HepG2 (cell line): ENCODE results near the gene IQSEC1. TPM values are rescaled to one million over a fixed set of nuclear protein-coding genes. Genes with fewer than 3 reads are reported as not detected.

Source experiments
- EEA1 ChIP-seq: sonication (generic); formaldehyde crosslinking; IDR thresholded peaks from 2 replicates; pipeline ENCODE4 v1.5.1; 2020; ENCODE audit warnings: mild to moderate bottlenecking, missing genetic modification reagents, borderline replicate concordance
- ELF1 ChIP-seq: sonication (generic); formaldehyde crosslinking; IDR thresholded peaks from 2 replicates; pipeline ENCODE4 v1.4.0; 2020; ENCODE audit warnings: missing genetic modification reagents
- KAT7 ChIP-seq: IDR thresholded peaks from 2 replicates; pipeline ENCODE4 v1.6.1; 2018; ENCODE audit warnings: borderline replicate concordance, missing compliant biosample characterization
- MAFK ChIP-seq, 2 experiments: IDR thresholded peaks in 1 of 2; conservative IDR thresholded peaks in 1 of 2; 2 replicates each; pipeline ENCODE4 v1.6.1; 2011; ENCODE audit warnings: improper control_type of control experiment in 2 of 2, low read length in 2 of 2
- NAIF1 ChIP-seq: sonication (generic); formaldehyde crosslinking; IDR thresholded peaks from 2 replicates; pipeline ENCODE4 v1.5.0; 2020; ENCODE audit warnings: mild to moderate bottlenecking, missing genetic modification reagents, borderline replicate concordance
- NCOA5 ChIP-seq: sonication (generic); formaldehyde crosslinking; IDR thresholded peaks from 2 replicates; pipeline ENCODE4 v1.4.0; 2020; ENCODE audit warnings: missing genetic modification reagents
- SMAD9 ChIP-seq: sonication (generic); formaldehyde crosslinking; IDR thresholded peaks from 2 replicates; pipeline ENCODE4 v1.5.1; 2020; ENCODE audit warnings: mild to moderate bottlenecking, missing genetic modification reagents
- SPEN ChIP-seq: sonication (generic); formaldehyde crosslinking; IDR thresholded peaks from 2 replicates; pipeline ENCODE4 v1.5.1; 2020; ENCODE audit warnings: low read depth, mild to moderate bottlenecking, missing genetic modification reagents
- TBP ChIP-seq: sonication (generic); formaldehyde crosslinking; IDR thresholded peaks from 2 replicates; pipeline ENCODE4 v1.5.0; 2020; ENCODE audit warnings: missing genetic modification reagents
- ZFP37 ChIP-seq: sonication (generic); formaldehyde crosslinking; IDR thresholded peaks from 2 replicates; pipeline ENCODE4 v1.4.0; 2020; ENCODE audit warnings: missing genetic modification reagents, borderline replicate concordance
- ZNF547 ChIP-seq: sonication (generic); formaldehyde crosslinking; IDR thresholded peaks from 2 replicates; pipeline ENCODE4 v1.5.1; 2020; ENCODE audit warnings: mild to moderate bottlenecking, missing genetic modification reagents
- ZNF569 ChIP-seq: sonication (generic); formaldehyde crosslinking; IDR thresholded peaks from 2 replicates; pipeline ENCODE4 v1.5.0; 2020; ENCODE audit warnings: mild to moderate bottlenecking, missing genetic modification reagents, moderate library complexity, borderline replicate concordance
- ZNF598 ChIP-seq: sonication (generic); formaldehyde crosslinking; IDR thresholded peaks from 2 replicates; pipeline ENCODE4 v1.5.1; 2020; ENCODE audit warnings: mild to moderate bottlenecking, missing genetic modification reagents, borderline replicate concordance
- ZNF720 ChIP-seq: sonication (generic); formaldehyde crosslinking; IDR thresholded peaks from 2 replicates; pipeline ENCODE4 v1.4.0; 2020; ENCODE audit warnings: missing genetic modification reagents
- ZNF788 ChIP-seq: sonication (generic); formaldehyde crosslinking; IDR thresholded peaks from 2 replicates; pipeline ENCODE4 v1.5.0; 2020; ENCODE audit warnings: mild to moderate bottlenecking, missing genetic modification reagents, borderline replicate concordance
- ZSCAN22 ChIP-seq: sonication (generic); formaldehyde crosslinking; IDR thresholded peaks from 2 replicates; pipeline ENCODE4 v1.4.0; 2020; ENCODE audit warnings: mild to moderate bottlenecking, missing genetic modification reagents
- polyA plus RNA-seq, 8 experiments: library from polyadenylated mRNA; depleted of rRNA in 3 of 8; stranded (reverse) in 7 of 8; unstranded in 1 of 8; fragments of >200 nt; fragmentation: Illumina TruSeq in 4 of 8; extraction: Trizol in 4 of 8; gene quantifications; 2 replicates each; pipeline versions ENCODE4 v1.2.1 to v1.2.3, GENCODE V29; 2011 to 2016; ENCODE audit warnings: low read depth in 4 of 8, missing spikeins in 1 of 8, mixed read lengths in 1 of 8; ENCODE audit not compliant: insufficient read depth in 1 of 8
- total RNA-seq, 5 experiments: library from RNA; depleted of rRNA; stranded (reverse); fragments of >200 nt; fragmentation: Illumina TruSeq; extraction: Trizol; gene quantifications; 2 replicates each; pipeline ENCODE4 v1.2.3, GENCODE V29; 2016; ENCODE audit warnings: low read depth in 1 of 5
- TF ChIP-seq, protein P1 (sequence below): sonication (generic); formaldehyde crosslinking; IDR thresholded peaks from 2 replicates; pipeline ENCODE4 v1.5.1; 2020; ENCODE audit warnings: mild to moderate bottlenecking, moderate library complexity, missing genetic modification reagents
- TF ChIP-seq, protein P2 (sequence below), 2 experiments: fragments of 450-650 bp in 1 of 2; sonication (generic) in 1 of 2; formaldehyde crosslinking in 1 of 2; IDR thresholded peaks; 2 replicates each; pipeline versions ENCODE4 v1.6.1 to v1.8.0; 2016 to 2022; ENCODE audit warnings: antibody characterized with exemption in 1 of 2, mild to moderate bottlenecking in 1 of 2, missing genetic modification reagents in 1 of 2

IQSEC1 gene
- total and polyA plus RNA-seq, 2 of the 13 experiments (the other 11 are each of a cell fraction or from before 2014, with no cell fraction given): 17.4 to 20.2 TPM

DNA sequence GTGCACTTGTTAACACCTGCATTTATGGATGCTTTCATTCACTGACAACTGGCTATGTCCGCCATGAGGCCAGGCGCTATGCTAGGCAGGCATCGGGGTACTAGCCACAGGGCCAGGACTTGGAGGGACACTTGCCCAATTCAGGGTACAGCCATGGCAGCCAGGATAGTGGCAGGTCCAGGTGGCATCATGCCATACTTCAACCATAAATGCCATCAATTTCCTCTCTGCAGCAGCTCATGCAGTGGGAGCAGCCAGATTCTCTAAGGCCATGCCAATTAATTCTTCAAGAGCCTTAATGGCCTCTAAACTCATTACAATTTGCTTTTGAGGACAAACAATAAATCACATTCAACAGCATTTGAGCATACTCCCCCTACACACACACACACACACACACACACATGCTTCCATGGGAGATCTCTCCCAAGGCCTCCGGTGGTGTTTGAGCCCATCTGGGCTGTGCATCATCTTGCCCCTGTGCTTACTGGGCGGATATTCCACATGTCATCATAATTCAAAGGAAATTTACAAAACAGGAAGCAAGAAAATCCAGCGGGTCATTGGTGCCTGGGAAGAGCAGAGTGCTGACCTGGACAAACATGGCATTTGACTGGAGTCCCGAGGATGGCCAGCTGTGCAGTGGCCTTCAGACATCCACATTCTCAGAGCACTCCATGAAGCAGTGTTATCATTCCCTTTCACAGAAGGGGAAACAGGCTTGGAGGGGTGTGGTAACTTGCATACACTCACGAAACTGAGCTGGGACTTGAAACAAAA lies 109.1 kb downstream of the IQSEC1 start (continued):
- TF ChIP-seq SPEN (CRISPR knock-in tag): no peak
- TF ChIP-seq ELF1 (CRISPR knock-in tag): no peak
- TF ChIP-seq ZNF569 (CRISPR knock-in tag): 0 out of 2 replicates have a peak, but pooled peaks have one; percentile 40
- TF ChIP-seq NAIF1: 0 out of 2 replicates have a peak, but pooled peaks have one; percentile 27
- TF ChIP-seq ZFP37 (CRISPR knock-in tag): no peak
- TF ChIP-seq ZNF547 (CRISPR knock-in tag): no peak
- 0 out of 2 replicates have a peak, but pooled peaks have one; percentile 37 for TF ChIP-seq ZNF598 (CRISPR knock-in tag)
- no peak for TF ChIP-seq ZNF788 (CRISPR knock-in tag)
- no peak for TF ChIP-seq ZNF720 (CRISPR knock-in tag)
- TF ChIP-seq NCOA5: no peak
- TF ChIP-seq, protein P1, sequence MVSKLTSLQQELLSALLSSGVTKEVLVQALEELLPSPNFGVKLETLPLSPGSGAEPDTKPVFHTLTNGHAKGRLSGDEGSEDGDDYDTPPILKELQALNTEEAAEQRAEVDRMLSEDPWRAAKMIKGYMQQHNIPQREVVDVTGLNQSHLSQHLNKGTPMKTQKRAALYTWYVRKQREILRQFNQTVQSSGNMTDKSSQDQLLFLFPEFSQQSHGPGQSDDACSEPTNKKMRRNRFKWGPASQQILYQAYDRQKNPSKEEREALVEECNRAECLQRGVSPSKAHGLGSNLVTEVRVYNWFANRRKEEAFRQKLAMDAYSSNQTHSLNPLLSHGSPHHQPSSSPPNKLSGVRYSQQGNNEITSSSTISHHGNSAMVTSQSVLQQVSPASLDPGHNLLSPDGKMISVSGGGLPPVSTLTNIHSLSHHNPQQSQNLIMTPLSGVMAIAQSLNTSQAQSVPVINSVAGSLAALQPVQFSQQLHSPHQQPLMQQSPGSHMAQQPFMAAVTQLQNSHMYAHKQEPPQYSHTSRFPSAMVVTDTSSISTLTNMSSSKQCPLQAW: no peak
- TF ChIP-seq MAFK (conservative IDR thresholded peaks at IDR 0.05 in 1 of 2, IDR thresholded peaks at IDR 0.05 in 1 of 2; ENCODE audit: low read length in 2 of 2): peak; percentile 53 to 80
- TF ChIP-seq SMAD9: no peak
- no peak for TF ChIP-seq EEA1 (CRISPR knock-in tag)
- no peak for TF ChIP-seq ZSCAN22
- TF ChIP-seq KAT7 (CRISPR knock-in tag): no peak
- TF ChIP-seq, protein P2, sequence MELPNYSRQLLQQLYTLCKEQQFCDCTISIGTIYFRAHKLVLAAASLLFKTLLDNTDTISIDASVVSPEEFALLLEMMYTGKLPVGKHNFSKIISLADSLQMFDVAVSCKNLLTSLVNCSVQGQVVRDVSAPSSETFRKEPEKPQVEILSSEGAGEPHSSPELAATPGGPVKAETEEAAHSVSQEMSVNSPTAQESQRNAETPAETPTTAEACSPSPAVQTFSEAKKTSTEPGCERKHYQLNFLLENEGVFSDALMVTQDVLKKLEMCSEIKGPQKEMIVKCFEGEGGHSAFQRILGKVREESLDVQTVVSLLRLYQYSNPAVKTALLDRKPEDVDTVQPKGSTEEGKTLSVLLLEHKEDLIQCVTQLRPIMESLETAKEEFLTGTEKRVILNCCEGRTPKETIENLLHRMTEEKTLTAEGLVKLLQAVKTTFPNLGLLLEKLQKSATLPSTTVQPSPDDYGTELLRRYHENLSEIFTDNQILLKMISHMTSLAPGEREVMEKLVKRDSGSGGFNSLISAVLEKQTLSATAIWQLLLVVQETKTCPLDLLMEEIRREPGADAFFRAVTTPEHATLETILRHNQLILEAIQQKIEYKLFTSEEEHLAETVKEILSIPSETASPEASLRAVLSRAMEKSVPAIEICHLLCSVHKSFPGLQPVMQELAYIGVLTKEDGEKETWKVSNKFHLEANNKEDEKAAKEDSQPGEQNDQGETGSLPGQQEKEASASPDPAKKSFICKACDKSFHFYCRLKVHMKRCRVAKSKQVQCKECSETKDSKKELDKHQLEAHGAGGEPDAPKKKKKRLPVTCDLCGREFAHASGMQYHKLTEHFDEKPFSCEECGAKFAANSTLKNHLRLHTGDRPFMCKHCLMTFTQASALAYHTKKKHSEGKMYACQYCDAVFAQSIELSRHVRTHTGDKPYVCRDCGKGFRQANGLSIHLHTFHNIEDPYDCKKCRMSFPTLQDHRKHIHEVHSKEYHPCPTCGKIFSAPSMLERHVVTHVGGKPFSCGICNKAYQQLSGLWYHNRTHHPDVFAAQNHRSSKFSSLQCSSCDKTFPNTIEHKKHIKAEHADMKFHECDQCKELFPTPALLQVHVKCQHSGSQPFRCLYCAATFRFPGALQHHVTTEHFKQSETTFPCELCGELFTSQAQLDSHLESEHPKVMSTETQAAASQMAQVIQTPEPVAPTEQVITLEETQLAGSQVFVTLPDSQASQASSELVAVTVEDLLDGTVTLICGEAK (IDR thresholded peaks at IDR 0.05): no peak
- TF ChIP-seq, protein P2 (CRISPR knock-in tag; IDR thresholded peaks at IDR 0.05): no peak
- no peak for TF ChIP-seq TBP (CRISPR knock-in tag)
